HCT116 (cell line): ENCODE results near the gene TUBB4B. TPM values are rescaled to one million over a fixed set of nuclear protein-coding genes. Genes with fewer than 3 reads are reported as not detected.

Experiments
- ATAC-seq: fragments of 200-7000 bp; cut with Tn5 transposase; 2 replicates; pipeline ENCODE4 v1.9.1; 2020; ENCODE audit warnings: mild to moderate bottlenecking, moderate library complexity
- BruUV-seq: library from RNA; stranded (reverse); fragments of 400-500 nt; replicated peaks from 2 replicates; lab custom pipeline; 2021; lab: Mats Ljungman, UMichigan
- CTCF ChIA-PET: fragments of 300-600 bp; sonication (Branson Sonifier 250); formaldehyde crosslinking; loops from one replicate; lab custom pipeline; 2021; ENCODE audit warnings: antibody characterized with exemption; lab: Charles Lee
- POLR2A ChIA-PET: fragments of 300-600, 350-600 bp; sonication (Branson Sonifier 250); formaldehyde crosslinking; loops from one replicate; lab custom pipeline; 2021; ENCODE audit warnings: antibody characterized with exemption; lab: Charles Lee
- RAD21 ChIA-PET, 2 experiments: fragments of 300-600 bp; sonication (Branson Sonifier 250); formaldehyde crosslinking; loops; one replicate each; lab custom pipeline; 2023; ENCODE audit warnings: low total read pairs in 2 of 2; ENCODE audit not compliant: uncharacterized antibody in 2 of 2, unreplicated experiment in 2 of 2, low non-redundant PET in 1 of 2; lab: Charles Lee
- DNase-seq: peaks from one replicate; pipeline ENCODE4 v3.0.0-alpha.2; 2010; ENCODE audit warnings: low read depth, low spot score
- H2AFZ ChIP-seq: fragments of 200-600 bp; shearing (Covaris generic), sonication (generic); 2 replicates; pipeline ENCODE4 v1.6.1; 2017; ENCODE audit warnings: low read depth, mixed run types, mixed read lengths, antibody characterized with exemption, low read length; ENCODE audit not compliant: poor library complexity, severe bottlenecking
- H3K27ac ChIP-seq: 2 replicates; pipeline ENCODE4 v1.5.1; 2012; ENCODE audit warnings: low read depth, low read length
- H3K27me3 ChIP-seq: fragments of 200-600 bp; sonication (generic); 2 replicates; pipeline ENCODE4 v1.6.1; 2016; ENCODE audit warnings: mixed run types, low read length, mixed read lengths; ENCODE audit not compliant: insufficient read depth
- H3K36me3 ChIP-seq, 2 experiments: fragments of 200-500 bp in 1 of 2; fragments of 200-600 bp in 1 of 2; sonication (Bioruptor generic) in 1 of 2; sonication (generic) in 1 of 2; 2 replicates each; pipeline versions ENCODE4 v1.5.1 to v1.6.1; 2014 to 2016; ENCODE audit warnings: low read length in 2 of 2, inconsistent platforms in 1 of 2, mixed read lengths in 1 of 2, mixed run types in 1 of 2; ENCODE audit not compliant: insufficient read depth in 2 of 2, control insufficient read depth in 1 of 2
- H3K4me1 ChIP-seq, 2 experiments: fragments of 200-600 bp in 1 of 2; sonication (generic) in 1 of 2; 2 replicates each; pipeline versions ENCODE4 v1.5.1 to v1.6.1; 2012 to 2017; ENCODE audit warnings: low read length in 2 of 2, inconsistent platforms in 1 of 2, mild to moderate bottlenecking in 1 of 2, mixed read lengths in 1 of 2, mixed run types in 1 of 2, moderate library complexity in 1 of 2; ENCODE audit not compliant: insufficient read depth in 2 of 2, control insufficient read depth in 1 of 2
- H3K4me2 ChIP-seq: fragments of 200-600 bp; sonication (generic); 2 replicates; pipeline ENCODE4 v1.6.1; 2017; ENCODE audit warnings: mixed run types, low read length, mixed read lengths
- H3K4me3 ChIP-seq, 2 experiments: fragments of 200-600 bp in 1 of 2; sonication (generic) in 1 of 2; replicated peaks in 1 of 2; 2 replicates each; pipeline ENCODE4 v1.5.1; 2011 to 2016; ENCODE audit warnings: low read length in 2 of 2, control low read depth in 1 of 2, low read depth in 1 of 2, mild to moderate bottlenecking in 1 of 2, mixed read lengths in 1 of 2, mixed run types in 1 of 2
- H3K79me2 ChIP-seq: fragments of 200-600 bp; sonication (generic); 2 replicates; pipeline ENCODE4 v1.6.1; 2017; ENCODE audit warnings: mild to moderate bottlenecking, mixed run types, low read length, moderate library complexity, mixed read lengths; ENCODE audit not compliant: insufficient read depth
- H3K9ac ChIP-seq: fragments of 200-600 bp; sonication (generic); 2 replicates; pipeline ENCODE4 v1.6.1; 2016; ENCODE audit warnings: low read length, mixed read lengths
- H3K9me2 ChIP-seq: fragments of 200-600 bp; sonication (generic), shearing (Covaris generic); 2 replicates; pipeline ENCODE4 v1.6.1; 2017; ENCODE audit warnings: mixed run types, mild to moderate bottlenecking, moderate library complexity; ENCODE audit not compliant: insufficient read depth
- H3K9me3 ChIP-seq, 2 experiments: fragments of 200-500 bp in 1 of 2; fragments of 200-600 bp in 1 of 2; sonication (Bioruptor generic) in 1 of 2; sonication (generic) in 1 of 2; 2 replicates each; pipeline ENCODE4 v1.6.1; 2014 to 2017; ENCODE audit warnings: low read length in 2 of 2, mixed read lengths in 2 of 2, inconsistent platforms in 1 of 2, low read depth in 1 of 2, mild to moderate bottlenecking in 1 of 2, mixed run types in 1 of 2, moderate library complexity in 1 of 2; ENCODE audit not compliant: control insufficient read depth in 1 of 2, insufficient read depth in 1 of 2
- H4K20me1 ChIP-seq: fragments of 200-600 bp; sonication (generic), shearing (Covaris generic); 2 replicates; pipeline ENCODE4 v1.6.1; 2017; ENCODE audit warnings: mixed run types, mild to moderate bottlenecking, moderate library complexity; ENCODE audit not compliant: insufficient read depth
- CBX3 ChIP-seq: IDR thresholded peaks from 2 replicates; pipeline ENCODE4 v1.6.1; 2012; ENCODE audit warnings: low read depth
- ELF1 ChIP-seq: IDR thresholded peaks from 2 replicates; pipeline ENCODE4 v1.6.1; 2012; ENCODE audit warnings: low read depth, borderline replicate concordance
- EZH2 ChIP-seq: fragments of 200-600 bp; sonication (generic); IDR thresholded peaks from 2 replicates; pipeline ENCODE4 v1.6.1; 2017; ENCODE audit warnings: antibody characterized with exemption, mixed run types
- EZH2phosphoT487 ChIP-seq: fragments of 200-600 bp; IDR thresholded peaks from 2 replicates; pipeline ENCODE4 v1.6.1; 2018; ENCODE audit warnings: antibody characterized with exemption, borderline replicate concordance
- FOSL1 ChIP-seq: IDR thresholded peaks from 2 replicates; pipeline ENCODE4 v1.6.1; 2012; ENCODE audit warnings: low read depth
- POLR2A ChIP-seq: IDR thresholded peaks from 2 replicates; pipeline ENCODE4 v1.7.0; 2011; ENCODE audit warnings: borderline replicate concordance; ENCODE audit not compliant: insufficient read depth, insufficient read length; ENCODE audit errors: extremely low read depth
- RAD21 ChIP-seq: IDR thresholded peaks from 2 replicates; pipeline ENCODE4 v1.6.1; 2012; ENCODE audit warnings: low read depth, mild to moderate bottlenecking
- SIN3A ChIP-seq: IDR thresholded peaks from 2 replicates; pipeline ENCODE4 v1.6.1; 2012; ENCODE audit warnings: low read depth
- SRF ChIP-seq: IDR thresholded peaks from 2 replicates; pipeline ENCODE4 v1.6.1; 2012; ENCODE audit warnings: low read depth
- TCF7L2 ChIP-seq: IDR thresholded peaks from 2 replicates; pipeline ENCODE4 v1.7.0; 2011; ENCODE audit warnings: borderline replicate concordance, inconsistent platforms; ENCODE audit not compliant: insufficient read depth, insufficient read length; ENCODE audit errors: extremely low read depth
- ZNF274 ChIP-seq: fragments of 200-500 bp; sonication (Bioruptor generic); IDR thresholded peaks from 2 replicates; pipeline ENCODE4 v1.6.1; 2014; ENCODE audit warnings: mild to moderate bottlenecking, low read depth, low read length, inconsistent platforms
- intact Hi-C: fragments of 100-400 bp; cut with micrococcal nuclease; formaldehyde crosslinking; loops from 2 replicates; pipeline ENCODE4 v1.10.0; 2022
- total RNA-seq: library from RNA; stranded (reverse); gene quantifications from one replicate; pipeline ENCODE4 v1.2.1, GENCODE V29; 2021; ENCODE audit not compliant: unreplicated experiment
- TF ChIP-seq, protein P1 (sequence below): IDR thresholded peaks from 2 replicates; pipeline ENCODE4 v1.6.1; 2011; ENCODE audit warnings: mild to moderate bottlenecking, low read length, moderate library complexity; ENCODE audit not compliant: insufficient replicate concordance; ENCODE audit errors: extremely low read depth
- TF ChIP-seq, protein P2 (sequence below): IDR thresholded peaks from 2 replicates; pipeline ENCODE4 v1.6.1; 2012
- TF ChIP-seq, protein P3 (sequence below), 3 experiments: fragments of 200-600 bp in 1 of 3; sonication (generic) in 1 of 3; IDR thresholded peaks in 2 of 3; conservative IDR thresholded peaks in 1 of 3; 2 replicates each; pipeline ENCODE4 v1.5.1; 2012 to 2017; ENCODE audit warnings: low read depth in 2 of 3, low read length in 2 of 3, antibody characterized with exemption in 1 of 3, borderline replicate concordance in 1 of 3, control low read depth in 1 of 3, mild to moderate bottlenecking in 1 of 3, mixed read lengths in 1 of 3, mixed run types in 1 of 3, moderate library complexity in 1 of 3; ENCODE audit not compliant: insufficient read depth in 1 of 3
- TF ChIP-seq, protein P4 (sequence below): IDR thresholded peaks from 2 replicates; pipeline ENCODE4 v1.6.1; 2012; ENCODE audit warnings: low read depth

Gene TUBB4B
- total RNA-seq, 1 experiment from 2014 or later: 502 TPM

DNA sequence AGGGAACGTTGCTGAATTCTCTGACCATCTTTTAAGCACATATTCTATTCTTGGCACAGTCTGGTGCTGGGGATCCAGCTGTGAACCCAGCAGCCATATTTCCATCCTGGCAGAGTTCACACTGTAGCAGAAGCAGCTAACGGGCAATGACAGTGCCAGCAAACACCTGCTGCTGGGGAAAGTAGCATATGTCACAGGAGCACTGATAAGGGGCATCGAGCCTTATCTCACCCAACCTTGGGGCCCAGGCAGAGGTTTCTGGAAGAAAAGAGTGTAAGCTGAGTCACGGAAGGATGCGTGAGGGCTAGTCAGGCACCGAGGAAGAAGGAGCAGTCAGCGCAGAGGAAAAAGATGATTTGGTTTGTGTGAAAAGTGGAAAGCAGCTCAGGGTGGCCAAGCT is 34.5 kb upstream of the TUBB4B start (continued):
- TF ChIP-seq, protein P1, sequence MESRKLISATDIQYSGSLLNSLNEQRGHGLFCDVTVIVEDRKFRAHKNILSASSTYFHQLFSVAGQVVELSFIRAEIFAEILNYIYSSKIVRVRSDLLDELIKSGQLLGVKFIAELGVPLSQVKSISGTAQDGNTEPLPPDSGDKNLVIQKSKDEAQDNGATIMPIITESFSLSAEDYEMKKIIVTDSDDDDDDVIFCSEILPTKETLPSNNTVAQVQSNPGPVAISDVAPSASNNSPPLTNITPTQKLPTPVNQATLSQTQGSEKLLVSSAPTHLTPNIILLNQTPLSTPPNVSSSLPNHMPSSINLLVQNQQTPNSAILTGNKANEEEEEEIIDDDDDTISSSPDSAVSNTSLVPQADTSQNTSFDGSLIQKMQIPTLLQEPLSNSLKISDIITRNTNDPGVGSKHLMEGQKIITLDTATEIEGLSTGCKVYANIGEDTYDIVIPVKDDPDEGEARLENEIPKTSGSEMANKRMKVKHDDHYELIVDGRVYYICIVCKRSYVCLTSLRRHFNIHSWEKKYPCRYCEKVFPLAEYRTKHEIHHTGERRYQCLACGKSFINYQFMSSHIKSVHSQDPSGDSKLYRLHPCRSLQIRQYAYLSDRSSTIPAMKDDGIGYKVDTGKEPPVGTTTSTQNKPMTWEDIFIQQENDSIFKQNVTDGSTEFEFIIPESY: no peak

DNA sequence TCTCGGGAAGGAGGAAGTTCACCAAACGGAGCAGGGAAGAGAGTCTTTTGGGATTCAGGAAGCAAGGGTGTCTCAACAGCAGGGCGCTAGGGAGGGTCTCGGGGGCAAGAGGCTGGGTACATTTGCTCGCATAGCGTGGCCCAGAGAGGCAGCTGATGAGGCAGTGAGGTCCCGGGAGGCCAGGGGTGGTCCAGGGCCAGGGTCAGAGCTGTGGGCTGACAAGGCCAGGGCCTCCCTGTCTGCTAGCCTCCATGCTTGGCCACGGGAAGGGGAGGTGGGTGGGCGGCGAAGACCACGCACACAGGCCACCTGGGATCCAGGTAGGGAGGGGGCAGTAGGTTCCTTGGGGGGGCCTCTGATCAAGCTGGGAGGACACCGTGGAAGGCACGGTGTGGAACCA is 29.6 kb upstream of the TUBB4B start:
- no peak overlapping the region for H3K27ac ChIP-seq
- H3K4me1 ChIP-seq: peaks cover 4 to 20% of the 10 kb centered on the region in 2 experiments
- no peaks in the 10 kb centered on the region for H3K9me2 ChIP-seq
- no peak overlapping the region for H3K4me2 ChIP-seq
- no peaks in the 10 kb centered on the region for H3K9me3 ChIP-seq
- H3K4me3 ChIP-seq: no peak overlapping the region
- H3K27me3 ChIP-seq: no peaks in the 10 kb centered on the region
- no peak for ATAC-seq
- ChIA-PET POLR2A (no interaction called here), RAD21 (no interaction called here), CTCF (no interaction called here)
- H3K9ac ChIP-seq: no peak overlapping the region
- intact Hi-C loops: no loop called here
- H3K36me3 ChIP-seq: peaks cover 0 to 10% of the 10 kb centered on the region in 2 experiments; a peak in 1 of 4 replicates
- DNase-seq: no peak
- H4K20me1 ChIP-seq: no peaks in the 10 kb centered on the region
- H2AFZ ChIP-seq: no peak overlapping the region
- no TSS peak for BruUV-seq
- peaks cover 11% of the 10 kb centered on the region for H3K79me2 ChIP-seq
- TF ChIP-seq, protein P2, sequence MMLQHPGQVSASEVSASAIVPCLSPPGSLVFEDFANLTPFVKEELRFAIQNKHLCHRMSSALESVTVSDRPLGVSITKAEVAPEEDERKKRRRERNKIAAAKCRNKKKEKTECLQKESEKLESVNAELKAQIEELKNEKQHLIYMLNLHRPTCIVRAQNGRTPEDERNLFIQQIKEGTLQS: no peak
- TF ChIP-seq SIN3A (no peak), TCF7L2 (no peak), RAD21 (no peak), ELF1 (no peak), POLR2A (no peak), FOSL1 (no peak), EZH2 (no peak), EZH2phosphoT487 (no peak), ZNF274 (no peak), CBX3 (no peak), SRF (no peak)
- TF ChIP-seq, protein P1: no peak
- TF ChIP-seq, protein P3, sequence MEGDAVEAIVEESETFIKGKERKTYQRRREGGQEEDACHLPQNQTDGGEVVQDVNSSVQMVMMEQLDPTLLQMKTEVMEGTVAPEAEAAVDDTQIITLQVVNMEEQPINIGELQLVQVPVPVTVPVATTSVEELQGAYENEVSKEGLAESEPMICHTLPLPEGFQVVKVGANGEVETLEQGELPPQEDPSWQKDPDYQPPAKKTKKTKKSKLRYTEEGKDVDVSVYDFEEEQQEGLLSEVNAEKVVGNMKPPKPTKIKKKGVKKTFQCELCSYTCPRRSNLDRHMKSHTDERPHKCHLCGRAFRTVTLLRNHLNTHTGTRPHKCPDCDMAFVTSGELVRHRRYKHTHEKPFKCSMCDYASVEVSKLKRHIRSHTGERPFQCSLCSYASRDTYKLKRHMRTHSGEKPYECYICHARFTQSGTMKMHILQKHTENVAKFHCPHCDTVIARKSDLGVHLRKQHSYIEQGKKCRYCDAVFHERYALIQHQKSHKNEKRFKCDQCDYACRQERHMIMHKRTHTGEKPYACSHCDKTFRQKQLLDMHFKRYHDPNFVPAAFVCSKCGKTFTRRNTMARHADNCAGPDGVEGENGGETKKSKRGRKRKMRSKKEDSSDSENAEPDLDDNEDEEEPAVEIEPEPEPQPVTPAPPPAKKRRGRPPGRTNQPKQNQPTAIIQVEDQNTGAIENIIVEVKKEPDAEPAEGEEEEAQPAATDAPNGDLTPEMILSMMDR (IDR thresholded peaks at IDR 0.05 in 2 of 3, conservative IDR thresholded peaks at IDR 0.05 in 1 of 3; ENCODE audit: borderline replicate concordance in 1 of 3, insufficient read depth in 1 of 3, low read depth in 2 of 3, low read length in 2 of 3): no peak
- TF ChIP-seq, protein P4, sequence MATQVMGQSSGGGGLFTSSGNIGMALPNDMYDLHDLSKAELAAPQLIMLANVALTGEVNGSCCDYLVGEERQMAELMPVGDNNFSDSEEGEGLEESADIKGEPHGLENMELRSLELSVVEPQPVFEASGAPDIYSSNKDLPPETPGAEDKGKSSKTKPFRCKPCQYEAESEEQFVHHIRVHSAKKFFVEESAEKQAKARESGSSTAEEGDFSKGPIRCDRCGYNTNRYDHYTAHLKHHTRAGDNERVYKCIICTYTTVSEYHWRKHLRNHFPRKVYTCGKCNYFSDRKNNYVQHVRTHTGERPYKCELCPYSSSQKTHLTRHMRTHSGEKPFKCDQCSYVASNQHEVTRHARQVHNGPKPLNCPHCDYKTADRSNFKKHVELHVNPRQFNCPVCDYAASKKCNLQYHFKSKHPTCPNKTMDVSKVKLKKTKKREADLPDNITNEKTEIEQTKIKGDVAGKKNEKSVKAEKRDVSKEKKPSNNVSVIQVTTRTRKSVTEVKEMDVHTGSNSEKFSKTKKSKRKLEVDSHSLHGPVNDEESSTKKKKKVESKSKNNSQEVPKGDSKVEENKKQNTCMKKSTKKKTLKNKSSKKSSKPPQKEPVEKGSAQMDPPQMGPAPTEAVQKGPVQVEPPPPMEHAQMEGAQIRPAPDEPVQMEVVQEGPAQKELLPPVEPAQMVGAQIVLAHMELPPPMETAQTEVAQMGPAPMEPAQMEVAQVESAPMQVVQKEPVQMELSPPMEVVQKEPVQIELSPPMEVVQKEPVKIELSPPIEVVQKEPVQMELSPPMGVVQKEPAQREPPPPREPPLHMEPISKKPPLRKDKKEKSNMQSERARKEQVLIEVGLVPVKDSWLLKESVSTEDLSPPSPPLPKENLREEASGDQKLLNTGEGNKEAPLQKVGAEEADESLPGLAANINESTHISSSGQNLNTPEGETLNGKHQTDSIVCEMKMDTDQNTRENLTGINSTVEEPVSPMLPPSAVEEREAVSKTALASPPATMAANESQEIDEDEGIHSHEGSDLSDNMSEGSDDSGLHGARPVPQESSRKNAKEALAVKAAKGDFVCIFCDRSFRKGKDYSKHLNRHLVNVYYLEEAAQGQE: no peak
